Measurements from ENCODE around the gene OLFML3. TPM values are rescaled to one million over a fixed set of nuclear protein-coding genes. Genes with fewer than 3 reads are reported as not detected.
A peak's percentile ranks its signal among the peaks of the same experiment; 100 is the strongest.

Gene OLFML3
- total RNA-seq, 1 experiment from 2014 or later, result 171 TPM

DNA sequence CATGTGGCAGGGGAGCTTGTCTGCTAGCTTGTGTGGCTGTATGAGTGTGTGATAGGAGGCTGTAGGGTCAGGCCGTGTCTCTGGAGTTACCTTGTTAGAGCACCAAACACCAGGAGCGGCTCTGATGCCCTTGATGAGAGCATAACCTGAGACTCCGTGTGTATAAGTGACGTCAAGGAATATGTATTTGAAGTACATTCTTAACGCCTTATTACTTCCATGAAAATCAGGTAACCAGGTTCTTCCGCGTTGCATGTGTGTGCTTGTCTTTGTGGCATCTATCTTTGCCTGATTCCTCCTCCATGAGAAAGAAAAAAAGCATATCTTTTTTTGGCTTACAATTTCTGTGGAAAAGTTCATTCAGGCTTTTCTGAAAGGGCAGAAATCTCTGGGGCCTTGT is 4.6 kb downstream of the OLFML3 start:
- peaks cover 9% of the 10 kb centered on the region for H3K9me3 ChIP-seq (ENCODE audit: control insufficient read depth, low read depth, low read length)
- no peak overlapping the region for H2AK5ac ChIP-seq (ENCODE audit: insufficient read length, low read length)
- no peaks in the 10 kb centered on the region for H3K27me3 ChIP-seq (ENCODE audit: insufficient read depth, low read length)
- H3K4me2 ChIP-seq (ENCODE audit: insufficient read depth, insufficient read length, low read length), result no peak overlapping the region
- DNase-seq, result no peak
- no CpG with 5 or more reads among the region's 7 CpGs for WGBS (ENCODE audit: extremely low coverage, insufficient read length, low lambda C conversion rate)
- H4K20me1 ChIP-seq (ENCODE audit: control insufficient read depth, insufficient read depth, insufficient read length), result no peaks in the 10 kb centered on the region
- peaks cover 10% of the 10 kb centered on the region; the same call in 1 of the 2 replicates for H3K4me1 ChIP-seq (ENCODE audit: insufficient read depth, low read length)
- no peak overlapping the region for H4K91ac ChIP-seq (ENCODE audit: insufficient read length, low read depth, low read length)
- H2BK12ac ChIP-seq (ENCODE audit: insufficient read length, low read depth, low read length), result no peak overlapping the region
- no peak overlapping the region for H4K8ac ChIP-seq (replicated peaks; ENCODE audit: insufficient read length, low read depth, low read length)
- TF ChIP-seq CTCF (conservative IDR thresholded peaks at IDR 0.05), result no peak
- Mint-ChIP-seq H3K36me3 (ENCODE audit: insufficient read depth in 1 of 3, low read depth in 3 of 3) (peaks cover 52 to 77% (median 76%) of the 10 kb centered on the region in 3 experiments), H3K27ac (peak overlapping the region in 2 of 3 experiments; percentile 3 to 32; a peak in 2 of 7 replicates), H3K27me3 (ENCODE audit: low read depth) (peaks cover 6% of the 10 kb centered on the region), H3K9me3 (peaks cover 32 to 33% of the 10 kb centered on the region in 2 experiments), H3K4me3 (no peak overlapping the region), H3K4me1 (peaks cover 47 to 49% of the 10 kb centered on the region in 2 experiments)
- H3K9ac ChIP-seq (ENCODE audit: extremely low read depth, insufficient read length, low read length), result no peak overlapping the region
- peaks cover 6% of the 10 kb centered on the region; the same call in 1 of the 2 replicates for H3K79me2 ChIP-seq (ENCODE audit: insufficient read depth, low read length)
- 0 out of 2 replicates have a peak overlapping the region, but pooled peaks have one; percentile 4 for H3K14ac ChIP-seq (ENCODE audit: insufficient read depth, low read length)
- no peak overlapping the region for H3T11ph ChIP-seq (ENCODE audit: low read length)
- no peak overlapping the region for H2BK15ac ChIP-seq (ENCODE audit: low read depth, low read length)
- H3K23me2 ChIP-seq (ENCODE audit: insufficient read length, low read depth, low read length, poor library complexity, severe bottlenecking), result peaks cover 10% of the 10 kb centered on the region
- no peak overlapping the region for H3K23ac ChIP-seq (ENCODE audit: insufficient read length, low read depth, low read length)
- no peak overlapping the region for H2AFZ ChIP-seq (ENCODE audit: low read length)
- H4K5ac ChIP-seq (ENCODE audit: insufficient read length, low read depth, low read length), result no peak overlapping the region
- H3K4ac ChIP-seq (ENCODE audit: low read depth, low read length), result no peak overlapping the region
- H3K27ac ChIP-seq (ENCODE audit: insufficient read length, low read depth, low read length), result no peak overlapping the region
- H2BK5ac ChIP-seq (ENCODE audit: insufficient read length, low read length), result no peak overlapping the region
- H2BK20ac ChIP-seq (ENCODE audit: low read depth, low read length, poor library complexity, severe bottlenecking), result no peak overlapping the region
- no peak overlapping the region for H3K18ac ChIP-seq (ENCODE audit: insufficient read length, low read depth, low read length)
- peaks cover 6% of the 10 kb centered on the region for H3K79me1 ChIP-seq (ENCODE audit: insufficient read depth, low read depth, low read length, poor library complexity, severe bottlenecking)
- no peak overlapping the region for H3K56ac ChIP-seq (ENCODE audit: insufficient read length, low read depth, low read length)
- H2BK120ac ChIP-seq (ENCODE audit: low read depth, low read length, poor library complexity, severe bottlenecking), result no peak overlapping the region

Measured in H9 (cell line).